SK-N-SH treated with all-trans-retinoic acid at 6 μM for 48 hours (cell line): Measurements from ENCODE around the gene IL7R.

ENCODE experiments used
- ARNTL ChIP-seq: fragments of 450-650 bp; formaldehyde crosslinking; IDR thresholded peaks from 2 replicates; pipeline ENCODE4 v1.5.0; 2020; ENCODE audit warnings: low read depth, mild to moderate bottlenecking, moderate library complexity, borderline replicate concordance
- BACH2 ChIP-seq: fragments of 250-450 bp; sonication (Bioruptor Pico); IDR thresholded peaks from 2 replicates; pipeline ENCODE4 v1.9.0; 2021; ENCODE audit warnings: mild to moderate bottlenecking, borderline replicate concordance
- CREB5 ChIP-seq: fragments of 250-450 bp; sonication (Bioruptor Pico); IDR thresholded peaks from 2 replicates; pipeline ENCODE4 v1.5.1; 2020; ENCODE audit warnings: low read depth, mild to moderate bottlenecking, moderate library complexity
- CSDC2 ChIP-seq: fragments of 250-450 bp; sonication (Bioruptor Pico); IDR thresholded peaks from 2 replicates; pipeline ENCODE4 v1.5.0; 2020; ENCODE audit warnings: mild to moderate bottlenecking, moderate library complexity
- PATZ1 ChIP-seq: fragments of 250-450 bp; sonication (Bioruptor Pico); IDR thresholded peaks from 2 replicates; pipeline ENCODE4 v1.8.0; 2020; ENCODE audit warnings: mild to moderate bottlenecking, moderate library complexity, borderline replicate concordance
- PPARA ChIP-seq: fragments of 250-450 bp; sonication (Bioruptor Pico); IDR thresholded peaks from 2 replicates; pipeline ENCODE4 v1.5.0; 2020; ENCODE audit warnings: mild to moderate bottlenecking, borderline replicate concordance
- TCF4 ChIP-seq: fragments of 250-450 bp; sonication (Bioruptor Pico); IDR thresholded peaks from 2 replicates; pipeline ENCODE4 v1.8.0; 2021; ENCODE audit warnings: mild to moderate bottlenecking, moderate library complexity, borderline replicate concordance
- ZFP3 ChIP-seq: fragments of 250-450 bp; sonication (Bioruptor Pico); IDR thresholded peaks from 2 replicates; pipeline ENCODE4 v1.5.0; 2020; ENCODE audit warnings: mild to moderate bottlenecking, moderate library complexity
- ZNF565 ChIP-seq: fragments of 450-650 bp; formaldehyde crosslinking; conservative IDR thresholded peaks from 2 replicates; pipeline ENCODE4 v1.5.0; 2020; ENCODE audit warnings: low read depth, mild to moderate bottlenecking, moderate library complexity
- ZNF70 ChIP-seq: fragments of 450-650 bp; formaldehyde crosslinking; IDR thresholded peaks from 2 replicates; pipeline ENCODE4 v1.5.0; 2020; ENCODE audit warnings: mild to moderate bottlenecking, moderate library complexity
- ZNF8 ChIP-seq: fragments of 450-650 bp; formaldehyde crosslinking; IDR thresholded peaks from 2 replicates; pipeline ENCODE4 v1.5.0; 2020; ENCODE audit warnings: mild to moderate bottlenecking, moderate library complexity

GRCh38 chr5:35908814-35909213 is 52.1 kb downstream of the IL7R start:
- TF ChIP-seq ZNF70 (CRISPR knock-in tag) (no peak), TCF4 (CRISPR knock-in tag) (no peak), ZNF8 (CRISPR knock-in tag) (no peak), ZNF565 (CRISPR knock-in tag) (no peak), CREB5 (no peak), CSDC2 (no peak), ARNTL (CRISPR knock-in tag) (no peak), BACH2 (CRISPR knock-in tag) (no peak), PATZ1 (no peak), ZFP3 (no peak), PPARA (CRISPR knock-in tag) (no peak)
